GM12865 (cell line): Measurements from ENCODE around the gene MORN5.

Experiments
- DNase-seq: peaks from one replicate; pipeline ENCODE4 v3.0.0; 2010; ENCODE audit warnings: low read depth
- H3K4me3 ChIP-seq: 2 replicates; pipeline ENCODE4 v1.5.1; 2011; ENCODE audit warnings: mild to moderate bottlenecking, low read depth, low read length, control low read depth
- CTCF ChIP-seq: IDR thresholded peaks from 2 replicates; pipeline ENCODE4 v1.5.1; 2011; ENCODE audit warnings: low read length, control low read depth, low read depth, inconsistent platforms; ENCODE audit not compliant: insufficient read depth; ENCODE audit errors: missing control alignments

MORN5 gene

DNA sequence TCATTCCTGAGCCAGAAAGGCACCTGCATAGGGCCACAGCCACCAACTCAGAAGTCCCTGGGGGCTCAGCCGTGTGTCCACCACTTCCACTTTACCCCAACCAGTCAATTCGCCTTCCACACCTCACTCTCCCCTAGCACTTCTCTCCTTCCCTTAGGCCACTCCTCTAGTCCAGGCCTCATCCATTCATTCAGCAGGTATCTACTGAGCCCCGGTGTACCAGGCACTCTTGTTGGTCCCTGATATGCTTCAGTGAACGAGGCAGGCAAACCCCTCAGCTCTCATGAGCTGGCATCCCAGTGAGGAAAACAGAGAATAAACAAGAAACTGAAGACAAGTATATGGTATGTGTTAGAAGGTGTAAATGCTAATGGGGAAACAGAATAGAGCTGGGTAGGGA is 28.9 kb upstream of the MORN5 start:
- TF ChIP-seq CTCF, result no peak
- DNase-seq, result no peak
- no peak overlapping the region for H3K4me3 ChIP-seq

- TF ChIP-seq CTCF, result no peak
- H3K4me3 ChIP-seq, result no peak overlapping the region
- DNase-seq, result no peak
Observed at GRCh38 chr9:122131401-122132001, 28.2 kb upstream of the MORN5 start.

GRCh38 chr9:122132539-122132938 is 27.2 kb upstream of the MORN5 start:
- DNase-seq, result no peak
- TF ChIP-seq CTCF, result no peak
- H3K4me3 ChIP-seq, result no peak overlapping the region

GRCh38 chr9:122133263-122133983 is 26.3 kb upstream of the MORN5 start:
- no peak for TF ChIP-seq CTCF
- DNase-seq, result no peak
- no peak overlapping the region for H3K4me3 ChIP-seq

DNA sequence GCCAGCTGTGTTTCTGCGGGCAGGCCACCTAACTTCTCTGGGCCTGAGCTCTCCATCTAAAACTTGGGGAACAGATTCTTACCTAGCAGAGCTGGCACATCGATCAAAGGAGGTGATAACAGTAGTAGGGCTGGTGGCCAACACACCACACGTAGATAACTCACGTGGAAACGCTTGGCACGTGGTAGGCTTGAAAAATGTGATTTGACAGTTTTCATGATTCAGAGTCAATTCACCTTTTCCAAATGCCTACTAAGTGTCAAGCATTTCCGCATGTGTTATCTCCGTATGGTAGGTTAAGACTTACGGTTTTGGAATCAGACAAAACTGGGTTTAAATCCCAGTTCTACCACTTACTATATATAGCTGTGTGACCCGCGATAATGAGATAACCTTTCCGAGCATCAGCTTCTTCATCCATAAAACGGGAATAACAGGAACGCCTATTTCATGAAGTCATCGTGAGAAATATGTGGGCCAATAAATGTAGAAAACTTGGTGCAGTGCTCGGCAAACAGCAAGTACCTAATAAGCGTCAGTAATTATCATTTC is 25.6 kb upstream of the MORN5 start:
- no peak for DNase-seq
- no peak for TF ChIP-seq CTCF
- H3K4me3 ChIP-seq, result no peak overlapping the region

DNA sequence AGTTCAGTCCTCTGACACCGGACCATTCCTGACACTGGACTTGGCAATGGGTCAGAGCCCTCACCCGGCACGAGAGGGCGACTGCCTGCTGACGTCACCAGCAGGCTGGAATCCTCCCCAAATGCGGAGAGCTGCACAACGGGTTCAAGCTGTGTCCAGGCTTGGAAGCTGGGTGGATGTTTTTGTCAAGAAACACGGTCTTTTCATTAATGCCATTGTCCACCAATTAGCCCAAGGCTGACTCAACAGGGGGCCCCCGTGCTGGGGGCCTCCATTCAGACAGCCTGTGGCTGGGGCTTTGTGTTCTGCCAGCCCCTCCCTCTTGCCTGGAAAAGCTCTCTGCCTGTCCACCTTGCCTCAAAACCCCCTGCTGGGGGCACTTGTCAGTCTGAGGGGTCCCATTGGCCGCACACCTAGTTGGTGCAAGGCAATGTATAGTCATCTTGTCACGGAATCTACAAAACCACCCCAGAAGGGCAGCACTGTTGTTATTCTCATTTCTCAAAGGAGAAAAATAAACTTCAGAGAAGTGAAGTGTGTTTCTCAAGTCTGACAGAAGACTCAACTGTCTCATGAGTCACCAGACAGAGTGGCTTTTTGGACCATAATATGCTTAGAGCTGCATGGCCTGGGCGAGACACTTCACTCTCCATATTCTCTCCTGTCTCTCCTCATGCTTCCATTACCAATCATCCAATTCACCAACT is 24.7 kb upstream of the MORN5 start:
- DNase-seq, result no peak
- H3K4me3 ChIP-seq, result no peak overlapping the region
- TF ChIP-seq CTCF, result no peak
